Renal cortical epithelial cell (primary cell): ENCODE results near the gene MTERF4. TPM values are rescaled to one million over a fixed set of nuclear protein-coding genes. Genes with fewer than 3 reads are reported as not detected.
"Not testable (repeated sequence)": the region's sequence is repeated elsewhere in the genome, so short reads cannot be mapped to it uniquely, and the experiment has no call there.

Experiments
- DNase-seq: peaks from one replicate; pipeline ENCODE4 v3.0.0-alpha.2; 2011; ENCODE audit warnings: low read depth
- total RNA-seq: library from RNA; depleted of rRNA; stranded (reverse); fragments of >200 nt; gene quantifications from 2 replicates; pipeline ENCODE4 v1.2.3, GENCODE V29; 2014

The MTERF4 gene
- total RNA-seq, 1 donor from 2014 or later, result 44.8 TPM

GRCh38 chr2:241111440-241111805 is 9.3 kb upstream of the MTERF4 start:
- no peak for DNase-seq

- DNase-seq, result no peak
Measured at GRCh38 chr2:241110607-241111439, 8.7 kb upstream of the MTERF4 start.

GRCh38 chr2:241110089-241110606 is 8.1 kb upstream of the MTERF4 start:
- no peak for DNase-seq

- no peak for DNase-seq
Measured at GRCh38 chr2:241109210-241110088, 7.4 kb upstream of the MTERF4 start.

- no peak for DNase-seq
Measured at GRCh38 chr2:241108271-241109209, 6.5 kb upstream of the MTERF4 start.

- DNase-seq, result no peak
Measured at GRCh38 chr2:241107031-241107783, 5.1 kb upstream of the MTERF4 start.

- DNase-seq, result no peak
Measured at GRCh38 chr2:241105641-241106040, 3.6 kb upstream of the MTERF4 start.

- not testable (repeated sequence) for DNase-seq
Measured at GRCh38 chr2:241104611-241105010, 2.5 kb upstream of the MTERF4 start.

- no peak for DNase-seq
Measured at GRCh38 chr2:241103176-241103595, 1.1 kb upstream of the MTERF4 start.

GRCh38 chr2:241099246-241099645 is 2.8 kb downstream of the MTERF4 start:
- no peak for DNase-seq

GRCh38 chr2:241096979-241097378 is 5.1 kb downstream of the MTERF4 start:
- DNase-seq, result no peak

GRCh38 chr2:241095594-241096290 is 6.3 kb downstream of the MTERF4 start:
- DNase-seq, result no peak

GRCh38 chr2:241094924-241095420 is 7.1 kb downstream of the MTERF4 start:
- DNase-seq, result no peak

- no peak for DNase-seq
Measured at GRCh38 chr2:241094172-241094571, 7.9 kb downstream of the MTERF4 start.

- DNase-seq, result not testable (repeated sequence)
Measured at GRCh38 chr2:241093133-241093781, 8.8 kb downstream of the MTERF4 start.

- no peak for DNase-seq
Measured at GRCh38 chr2:241092677-241093076, 9.4 kb downstream of the MTERF4 start.

GRCh38 chr2:241091734-241092445 is 10.2 kb downstream of the MTERF4 start:
- DNase-seq, result no peak

GRCh38 chr2:241091201-241091600 is 10.9 kb downstream of the MTERF4 start:
- no peak for DNase-seq
